HEK293 (cell line): Measurements from ENCODE around the gene CST6.

Source experiments
- CTCF ChIA-PET: fragments of 350-600 bp; formaldehyde crosslinking; extraction: SDS; loops from one replicate; lab custom pipeline; 2021; ENCODE audit warnings: antibody characterized with exemption; lab: Yijun Ruan, JAX
- POLR2A ChIA-PET: fragments of 300-600 bp; formaldehyde crosslinking; extraction: SDS; loops from one replicate; lab custom pipeline; 2020; ENCODE audit warnings: antibody characterized with exemption, inconsistent platforms; lab: Yijun Ruan, JAX
- H3K27ac ChIP-seq: fragments of 200-500 bp; sonication (Bioruptor generic); 2 replicates; pipeline ENCODE4 v1.5.1; 2014; ENCODE audit warnings: low read depth, low read length, control low read depth, inconsistent platforms; ENCODE audit errors: extremely low read depth
- H3K36me3 ChIP-seq, 2 experiments: fragments of 200-500 bp in 1 of 2; sonication (Bioruptor generic) in 1 of 2; 1 replicate in 1 of 2; 2 replicates in 1 of 2; pipeline ENCODE4 v1.5.1; 2014 to 2017; ENCODE audit warnings: inconsistent platforms in 2 of 2, low read length in 2 of 2; ENCODE audit not compliant: control insufficient read depth in 2 of 2, insufficient read depth in 1 of 2
- H3K4me1 ChIP-seq: fragments of 200-500 bp; sonication (Bioruptor generic); 2 replicates; pipeline ENCODE4 v1.5.1; 2014; ENCODE audit warnings: mild to moderate bottlenecking, low read length, inconsistent platforms; ENCODE audit not compliant: control insufficient read depth, insufficient read depth
- H3K4me3 ChIP-seq: 2 replicates; pipeline ENCODE4 v1.5.1; 2011; ENCODE audit warnings: low read depth, mild to moderate bottlenecking, control low read depth, low read length, moderate library complexity
- H3K9me3 ChIP-seq: fragments of 200-500 bp; sonication (Bioruptor generic); 2 replicates; pipeline ENCODE4 v1.5.1; 2014; ENCODE audit warnings: low read depth, low read length, inconsistent platforms; ENCODE audit not compliant: control insufficient read depth, insufficient read depth
- SP2 ChIP-seq: fragments of 450-650 bp; formaldehyde crosslinking; IDR thresholded peaks from 2 replicates; pipeline ENCODE4 v1.5.1; 2016; ENCODE audit warnings: missing biosample characterization, missing genetic modification characterization
- ZBTB20 ChIP-seq: fragments of 450-650 bp; formaldehyde crosslinking; IDR thresholded peaks from 2 replicates; pipeline ENCODE4 v1.5.1; 2016; ENCODE audit warnings: missing biosample characterization, missing genetic modification characterization
- ZEB2 ChIP-seq: fragments of 450-650 bp; formaldehyde crosslinking; IDR thresholded peaks from 2 replicates; pipeline ENCODE4 v1.5.1; 2016; ENCODE audit warnings: missing biosample characterization, missing genetic modification characterization
- ZFP3 ChIP-seq: fragments of 450-650 bp; formaldehyde crosslinking; IDR thresholded peaks from 2 replicates; pipeline ENCODE4 v1.5.1; 2016; ENCODE audit warnings: low read depth, missing biosample characterization, missing genetic modification characterization
- ZNF16 ChIP-seq: fragments of 450-650 bp; formaldehyde crosslinking; IDR thresholded peaks from 2 replicates; pipeline ENCODE4 v1.5.1; 2016; ENCODE audit warnings: low read depth, missing biosample characterization, missing genetic modification characterization
- ZNF248 ChIP-seq: fragments of 450-650 bp; formaldehyde crosslinking; IDR thresholded peaks from 2 replicates; pipeline ENCODE4 v1.5.1; 2017; ENCODE audit warnings: missing biosample characterization, missing genetic modification characterization
- ZNF785 ChIP-seq: fragments of 450-650 bp; formaldehyde crosslinking; IDR thresholded peaks from 2 replicates; pipeline ENCODE4 v1.5.1; 2016; ENCODE audit warnings: missing biosample characterization, missing genetic modification characterization
- ZNF843 ChIP-seq: fragments of 450-650 bp; formaldehyde crosslinking; IDR thresholded peaks from 2 replicates; pipeline ENCODE4 v1.5.1; 2016; ENCODE audit warnings: missing biosample characterization, missing genetic modification characterization
- TF ChIP-seq, protein P1 (sequence below): fragments of 450-650 bp; formaldehyde crosslinking; IDR thresholded peaks from 2 replicates; pipeline ENCODE4 v1.5.1; 2016; ENCODE audit warnings: missing biosample characterization, missing genetic modification characterization
- TF ChIP-seq, protein P2 (sequence below): fragments of 450-650 bp; formaldehyde crosslinking; IDR thresholded peaks from 2 replicates; pipeline ENCODE4 v1.5.1; 2016; ENCODE audit warnings: missing biosample characterization, missing genetic modification characterization
- TF ChIP-seq, protein P3 (sequence below): fragments of 450-650 bp; formaldehyde crosslinking; IDR thresholded peaks from 2 replicates; pipeline ENCODE4 v1.5.1; 2016; ENCODE audit warnings: missing biosample characterization, missing genetic modification characterization
- TF ChIP-seq, protein P4 (sequence below): fragments of 450-650 bp; formaldehyde crosslinking; conservative IDR thresholded peaks from 2 replicates; pipeline ENCODE4 v1.5.1; 2016; ENCODE audit warnings: low read depth, missing biosample characterization, missing genetic modification characterization

CST6 gene

DNA sequence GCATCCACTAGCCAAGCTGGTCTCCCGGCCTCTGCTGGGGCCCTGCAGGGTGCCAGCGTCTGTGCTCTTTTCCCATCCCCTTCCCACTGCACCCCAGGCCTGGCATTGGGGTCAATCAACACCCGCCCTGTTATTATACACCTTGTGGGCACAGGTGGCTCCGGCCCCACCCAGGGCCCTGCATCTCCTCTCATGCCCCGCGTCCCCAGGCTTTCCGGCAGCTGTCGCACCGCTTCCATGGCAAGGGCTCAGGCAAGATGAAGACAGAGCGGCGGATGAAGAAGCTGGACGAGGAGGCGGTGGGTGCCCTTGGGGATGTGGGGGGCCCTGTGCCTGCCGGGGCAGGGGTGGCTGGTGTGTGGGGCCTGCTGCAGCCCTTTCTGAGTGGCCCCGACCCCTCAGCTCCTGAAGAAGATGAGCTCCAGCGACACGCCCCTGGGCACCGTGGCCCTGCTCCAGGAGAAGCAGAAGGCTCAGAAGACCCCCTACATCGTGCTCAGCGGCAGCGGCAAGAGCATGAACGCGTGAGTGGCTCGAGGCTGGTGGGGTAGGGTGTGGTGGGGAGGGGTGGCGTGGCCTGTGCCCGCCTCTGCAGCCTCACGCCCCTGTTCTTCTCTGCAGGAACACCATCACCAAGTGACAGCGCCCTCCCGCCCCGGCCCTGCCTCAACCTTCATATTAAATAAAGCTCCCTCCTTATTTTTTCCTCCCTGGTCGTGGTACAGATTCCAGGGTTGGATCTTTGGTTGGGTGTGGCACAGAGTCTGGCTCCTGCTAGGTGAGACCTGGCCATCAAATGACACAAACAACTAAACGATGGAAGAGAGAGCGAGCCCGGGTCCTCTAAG, 33.2 kb upstream of the CST6 start:
- Histone ChIP-seq H3K4me3 (no peak overlapping the region), H3K9me3 (no peaks in the 10 kb centered on the region), H3K27ac (no peak overlapping the region), H3K4me1 (no peaks in the 10 kb centered on the region), H3K36me3 (peaks cover 0 to 47% of the 10 kb centered on the region in 2 experiments; a peak in 2 of 3 replicates)
- ChIA-PET POLR2A (interaction anchor here (1.0 kb wide), 1 partner anchor 311 kb away, joined by 3 read pairs; the partner anchor contains the start of gene YIF1A), CTCF (interaction anchor here (0.5 to 1.4 kb wide), 2 partner anchors 10 to 13 kb away, joined by 3 to 4 read pairs; no protein-coding TSS in a partner anchor)
- TF ChIP-seq ZBTB20 (tag by site-specific recombination) (no peak), ZNF785 (tag by site-specific recombination) (no peak), ZFP3 (tag by site-specific recombination) (no peak)

DNA sequence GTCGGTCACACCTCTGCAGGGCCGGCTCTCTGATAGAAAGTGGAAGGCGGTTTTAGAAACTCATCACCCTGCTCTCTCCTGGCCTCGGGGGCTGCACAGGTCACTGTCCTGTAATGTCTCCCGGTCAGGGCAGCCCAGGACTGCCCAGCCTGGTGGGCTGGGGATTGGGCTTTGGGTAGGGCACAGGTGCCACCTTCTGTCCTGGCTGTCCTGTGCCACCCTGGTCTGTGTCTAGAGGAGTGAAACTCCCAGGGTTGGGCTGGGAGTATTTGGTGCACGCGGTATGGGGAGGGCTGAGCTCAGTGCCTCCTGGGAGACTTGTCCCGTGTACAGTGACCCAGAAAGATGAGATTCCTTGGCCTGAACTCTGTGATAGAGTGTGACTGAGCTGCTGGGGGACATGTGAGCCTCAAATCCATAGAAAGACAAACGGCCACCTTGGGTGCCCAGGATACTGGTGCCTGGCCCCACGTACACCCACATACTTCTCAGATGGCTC, 32.5 kb upstream of the CST6 start:
- TF ChIP-seq, protein P1, sequence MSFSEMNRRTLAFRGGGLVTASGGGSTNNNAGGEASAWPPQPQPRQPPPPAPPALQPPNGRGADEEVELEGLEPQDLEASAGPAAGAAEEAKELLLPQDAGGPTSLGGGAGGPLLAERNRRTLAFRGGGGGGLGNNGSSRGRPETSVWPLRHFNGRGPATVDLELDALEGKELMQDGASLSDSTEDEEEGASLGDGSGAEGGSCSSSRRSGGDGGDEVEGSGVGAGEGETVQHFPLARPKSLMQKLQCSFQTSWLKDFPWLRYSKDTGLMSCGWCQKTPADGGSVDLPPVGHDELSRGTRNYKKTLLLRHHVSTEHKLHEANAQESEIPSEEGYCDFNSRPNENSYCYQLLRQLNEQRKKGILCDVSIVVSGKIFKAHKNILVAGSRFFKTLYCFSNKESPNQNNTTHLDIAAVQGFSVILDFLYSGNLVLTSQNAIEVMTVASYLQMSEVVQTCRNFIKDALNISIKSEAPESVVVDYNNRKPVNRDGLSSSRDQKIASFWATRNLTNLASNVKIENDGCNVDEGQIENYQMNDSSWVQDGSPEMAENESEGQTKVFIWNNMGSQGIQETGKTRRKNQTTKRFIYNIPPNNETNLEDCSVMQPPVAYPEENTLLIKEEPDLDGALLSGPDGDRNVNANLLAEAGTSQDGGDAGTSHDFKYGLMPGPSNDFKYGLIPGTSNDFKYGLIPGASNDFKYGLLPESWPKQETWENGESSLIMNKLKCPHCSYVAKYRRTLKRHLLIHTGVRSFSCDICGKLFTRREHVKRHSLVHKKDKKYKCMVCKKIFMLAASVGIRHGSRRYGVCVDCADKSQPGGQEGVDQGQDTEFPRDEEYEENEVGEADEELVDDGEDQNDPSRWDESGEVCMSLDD (tag by site-specific recombination), result no peak
- TF ChIP-seq ZNF843 (no peak), ZNF16 (tag by site-specific recombination) (no peak), SP2 (tag by site-specific recombination) (no peak), ZNF785 (tag by site-specific recombination) (no peak), ZEB2 (tag by site-specific recombination) (no peak)
- TF ChIP-seq, protein P2, sequence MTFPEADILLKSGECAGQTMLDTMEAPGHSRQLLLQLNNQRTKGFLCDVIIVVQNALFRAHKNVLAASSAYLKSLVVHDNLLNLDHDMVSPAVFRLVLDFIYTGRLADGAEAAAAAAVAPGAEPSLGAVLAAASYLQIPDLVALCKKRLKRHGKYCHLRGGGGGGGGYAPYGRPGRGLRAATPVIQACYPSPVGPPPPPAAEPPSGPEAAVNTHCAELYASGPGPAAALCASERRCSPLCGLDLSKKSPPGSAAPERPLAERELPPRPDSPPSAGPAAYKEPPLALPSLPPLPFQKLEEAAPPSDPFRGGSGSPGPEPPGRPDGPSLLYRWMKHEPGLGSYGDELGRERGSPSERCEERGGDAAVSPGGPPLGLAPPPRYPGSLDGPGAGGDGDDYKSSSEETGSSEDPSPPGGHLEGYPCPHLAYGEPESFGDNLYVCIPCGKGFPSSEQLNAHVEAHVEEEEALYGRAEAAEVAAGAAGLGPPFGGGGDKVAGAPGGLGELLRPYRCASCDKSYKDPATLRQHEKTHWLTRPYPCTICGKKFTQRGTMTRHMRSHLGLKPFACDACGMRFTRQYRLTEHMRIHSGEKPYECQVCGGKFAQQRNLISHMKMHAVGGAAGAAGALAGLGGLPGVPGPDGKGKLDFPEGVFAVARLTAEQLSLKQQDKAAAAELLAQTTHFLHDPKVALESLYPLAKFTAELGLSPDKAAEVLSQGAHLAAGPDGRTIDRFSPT, result no peak
- TF ChIP-seq, protein P3, sequence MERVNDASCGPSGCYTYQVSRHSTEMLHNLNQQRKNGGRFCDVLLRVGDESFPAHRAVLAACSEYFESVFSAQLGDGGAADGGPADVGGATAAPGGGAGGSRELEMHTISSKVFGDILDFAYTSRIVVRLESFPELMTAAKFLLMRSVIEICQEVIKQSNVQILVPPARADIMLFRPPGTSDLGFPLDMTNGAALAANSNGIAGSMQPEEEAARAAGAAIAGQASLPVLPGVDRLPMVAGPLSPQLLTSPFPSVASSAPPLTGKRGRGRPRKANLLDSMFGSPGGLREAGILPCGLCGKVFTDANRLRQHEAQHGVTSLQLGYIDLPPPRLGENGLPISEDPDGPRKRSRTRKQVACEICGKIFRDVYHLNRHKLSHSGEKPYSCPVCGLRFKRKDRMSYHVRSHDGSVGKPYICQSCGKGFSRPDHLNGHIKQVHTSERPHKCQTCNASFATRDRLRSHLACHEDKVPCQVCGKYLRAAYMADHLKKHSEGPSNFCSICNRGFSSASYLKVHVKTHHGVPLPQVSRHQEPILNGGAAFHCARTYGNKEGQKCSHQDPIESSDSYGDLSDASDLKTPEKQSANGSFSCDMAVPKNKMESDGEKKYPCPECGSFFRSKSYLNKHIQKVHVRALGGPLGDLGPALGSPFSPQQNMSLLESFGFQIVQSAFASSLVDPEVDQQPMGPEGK (tag by site-specific recombination), result no peak

DNA sequence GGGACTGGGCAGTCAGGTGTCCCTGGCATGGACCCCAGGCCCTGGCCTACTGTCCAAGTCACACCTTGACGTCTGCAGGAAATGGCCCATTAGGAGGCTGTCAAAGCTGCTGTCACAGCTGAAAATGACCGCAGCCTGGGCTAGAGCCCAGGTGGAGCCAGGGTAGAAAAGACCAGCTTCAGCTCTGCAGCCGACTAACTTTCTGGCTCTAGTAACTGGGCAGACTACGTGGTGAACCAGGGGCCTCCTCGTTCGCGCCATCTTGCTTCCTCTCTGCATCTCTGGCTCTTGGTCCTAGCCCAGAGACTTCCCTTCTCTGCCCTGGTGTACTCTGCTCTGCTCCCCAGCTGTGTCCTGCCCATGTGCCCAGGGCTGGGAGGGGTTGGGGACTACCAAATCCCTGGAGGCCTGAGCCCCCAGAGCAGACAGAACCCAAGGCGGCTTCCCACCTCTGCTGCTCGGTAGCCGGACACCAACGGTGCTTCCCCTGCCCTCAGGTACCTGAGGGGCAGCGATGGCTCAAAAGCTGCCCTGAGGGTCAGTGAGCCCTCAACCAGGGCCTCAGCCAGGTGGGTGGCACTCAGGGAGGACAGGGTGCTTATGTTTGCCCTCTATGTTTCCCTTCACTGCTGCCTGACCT, 30.6 kb upstream of the CST6 start:
- POLR2A ChIA-PET, result interaction anchor here (0.7 to 1.1 kb wide), 2 partner anchors 10 to 114 kb away, joined by 4 to 6 read pairs; no protein-coding TSS in a partner anchor
- no peaks in the 10 kb centered on the region for H3K9me3 ChIP-seq
- H3K36me3 ChIP-seq, result peaks cover 0 to 33% of the 10 kb centered on the region in 2 experiments; a peak in 1 of 3 replicates
- no peaks in the 10 kb centered on the region for H3K4me1 ChIP-seq
- CTCF ChIA-PET, result interaction anchor here (0.6 kb wide), 1 partner anchor 12 kb away, joined by 5 read pairs; no protein-coding TSS in a partner anchor
- H3K27ac ChIP-seq, result no peak overlapping the region
- no peak overlapping the region for H3K4me3 ChIP-seq
- no peak for TF ChIP-seq ZNF248 (tag by site-specific recombination)
- TF ChIP-seq, protein P4, sequence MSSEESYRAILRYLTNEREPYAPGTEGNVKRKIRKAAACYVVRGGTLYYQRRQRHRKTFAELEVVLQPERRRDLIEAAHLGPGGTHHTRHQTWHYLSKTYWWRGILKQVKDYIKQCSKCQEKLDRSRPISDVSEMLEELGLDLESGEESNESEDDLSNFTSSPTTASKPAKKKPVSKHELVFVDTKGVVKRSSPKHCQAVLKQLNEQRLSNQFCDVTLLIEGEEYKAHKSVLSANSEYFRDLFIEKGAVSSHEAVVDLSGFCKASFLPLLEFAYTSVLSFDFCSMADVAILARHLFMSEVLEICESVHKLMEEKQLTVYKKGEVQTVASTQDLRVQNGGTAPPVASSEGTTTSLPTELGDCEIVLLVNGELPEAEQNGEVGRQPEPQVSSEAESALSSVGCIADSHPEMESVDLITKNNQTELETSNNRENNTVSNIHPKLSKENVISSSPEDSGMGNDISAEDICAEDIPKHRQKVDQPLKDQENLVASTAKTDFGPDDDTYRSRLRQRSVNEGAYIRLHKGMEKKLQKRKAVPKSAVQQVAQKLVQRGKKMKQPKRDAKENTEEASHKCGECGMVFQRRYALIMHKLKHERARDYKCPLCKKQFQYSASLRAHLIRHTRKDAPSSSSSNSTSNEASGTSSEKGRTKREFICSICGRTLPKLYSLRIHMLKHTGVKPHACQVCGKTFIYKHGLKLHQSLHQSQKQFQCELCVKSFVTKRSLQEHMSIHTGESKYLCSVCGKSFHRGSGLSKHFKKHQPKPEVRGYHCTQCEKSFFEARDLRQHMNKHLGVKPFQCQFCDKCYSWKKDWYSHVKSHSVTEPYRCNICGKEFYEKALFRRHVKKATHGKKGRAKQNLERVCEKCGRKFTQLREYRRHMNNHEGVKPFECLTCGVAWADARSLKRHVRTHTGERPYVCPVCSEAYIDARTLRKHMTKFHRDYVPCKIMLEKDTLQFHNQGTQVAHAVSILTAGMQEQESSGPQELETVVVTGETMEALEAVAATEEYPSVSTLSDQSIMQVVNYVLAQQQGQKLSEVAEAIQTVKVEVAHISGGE (tag by site-specific recombination), result no peak

More for the DNA sequence above, 32.5 kb upstream of the CST6 start:
- H3K4me1 ChIP-seq, result no peaks in the 10 kb centered on the region
- POLR2A ChIA-PET, result interaction anchor here (1.0 kb wide), 1 partner anchor 310 kb away, joined by 3 read pairs; the partner anchor contains the start of gene YIF1A
- CTCF ChIA-PET, result interaction anchor here (0.5 to 1.4 kb wide), 3 partner anchors 9 to 95 kb away, joined by 3 to 5 read pairs (median 4); no protein-coding TSS in a partner anchor
- H3K36me3 ChIP-seq, result peaks cover 0 to 43% of the 10 kb centered on the region in 2 experiments; a peak in 2 of 3 replicates
- H3K27ac ChIP-seq, result no peak overlapping the region
- no peaks in the 10 kb centered on the region for H3K9me3 ChIP-seq
- no peak overlapping the region for H3K4me3 ChIP-seq
